Measurements from ENCODE around the gene HDAC7. TPM values are rescaled to one million over a fixed set of nuclear protein-coding genes. Genes with fewer than 3 reads are reported as not detected.

HDAC7 gene
- total RNA-seq, 1 experiment from 2014 or later: 17.2 TPM

DNA sequence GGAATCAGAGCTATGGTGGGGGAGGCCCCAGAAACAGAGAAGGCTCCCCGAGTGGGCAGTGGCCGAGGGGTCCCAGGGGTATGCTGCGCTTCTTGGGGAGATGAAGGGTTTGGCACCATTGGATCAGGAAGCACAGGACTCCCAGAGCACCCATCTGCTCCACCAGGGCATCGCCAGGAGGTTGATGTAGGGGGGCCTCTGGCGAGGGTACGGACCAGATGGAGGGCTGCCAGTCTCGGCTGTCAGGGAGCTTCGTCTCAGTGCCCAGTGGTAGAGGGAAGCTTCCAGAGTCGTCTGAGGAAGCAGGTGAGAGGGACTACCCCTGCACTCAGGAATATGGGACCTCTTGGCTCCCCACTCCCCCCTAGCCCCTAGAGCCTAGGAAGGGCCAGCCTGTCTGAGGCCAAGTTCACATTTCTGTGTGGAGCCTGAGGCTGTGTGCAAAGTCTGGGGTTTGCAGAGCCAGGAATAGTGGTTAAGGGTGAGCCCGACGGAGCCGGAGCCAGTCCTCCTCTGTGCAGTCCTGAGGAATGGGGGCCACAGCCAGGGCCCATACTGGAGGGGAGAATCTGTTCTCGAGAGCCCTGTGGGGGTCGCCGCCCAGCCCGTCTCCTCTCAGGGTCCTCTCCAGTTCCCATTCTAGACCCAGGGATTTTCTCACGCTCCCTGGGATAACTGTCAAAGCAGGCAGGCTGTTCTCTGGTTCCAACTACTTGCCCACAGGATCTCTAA lies 36.5 kb downstream of the HDAC7 start:
- no peak for DNase-seq (ENCODE audit: extremely low read depth, low read depth)

DNA sequence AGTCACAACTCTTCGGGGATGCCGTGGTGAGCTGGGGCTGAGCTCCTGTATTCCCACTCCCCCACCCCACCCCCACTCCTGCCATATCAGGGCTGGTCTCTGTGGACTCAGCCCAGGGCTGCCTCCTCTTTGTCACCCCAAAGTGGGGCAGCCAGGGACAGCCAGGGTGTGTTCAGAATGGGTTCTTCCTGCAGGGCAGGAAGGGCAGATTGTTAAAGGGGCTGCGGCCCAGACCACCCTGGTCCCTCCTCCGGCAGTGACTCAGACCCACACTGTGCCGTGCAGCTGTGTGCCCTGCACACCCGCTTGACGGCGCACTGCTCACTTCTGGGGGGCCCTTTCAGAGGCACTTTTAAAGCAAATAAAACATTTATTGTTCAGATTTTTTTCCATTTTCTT lies 37.3 kb downstream of the HDAC7 start:
- no peak for DNase-seq (ENCODE audit: extremely low read depth, low read depth)

DNA sequence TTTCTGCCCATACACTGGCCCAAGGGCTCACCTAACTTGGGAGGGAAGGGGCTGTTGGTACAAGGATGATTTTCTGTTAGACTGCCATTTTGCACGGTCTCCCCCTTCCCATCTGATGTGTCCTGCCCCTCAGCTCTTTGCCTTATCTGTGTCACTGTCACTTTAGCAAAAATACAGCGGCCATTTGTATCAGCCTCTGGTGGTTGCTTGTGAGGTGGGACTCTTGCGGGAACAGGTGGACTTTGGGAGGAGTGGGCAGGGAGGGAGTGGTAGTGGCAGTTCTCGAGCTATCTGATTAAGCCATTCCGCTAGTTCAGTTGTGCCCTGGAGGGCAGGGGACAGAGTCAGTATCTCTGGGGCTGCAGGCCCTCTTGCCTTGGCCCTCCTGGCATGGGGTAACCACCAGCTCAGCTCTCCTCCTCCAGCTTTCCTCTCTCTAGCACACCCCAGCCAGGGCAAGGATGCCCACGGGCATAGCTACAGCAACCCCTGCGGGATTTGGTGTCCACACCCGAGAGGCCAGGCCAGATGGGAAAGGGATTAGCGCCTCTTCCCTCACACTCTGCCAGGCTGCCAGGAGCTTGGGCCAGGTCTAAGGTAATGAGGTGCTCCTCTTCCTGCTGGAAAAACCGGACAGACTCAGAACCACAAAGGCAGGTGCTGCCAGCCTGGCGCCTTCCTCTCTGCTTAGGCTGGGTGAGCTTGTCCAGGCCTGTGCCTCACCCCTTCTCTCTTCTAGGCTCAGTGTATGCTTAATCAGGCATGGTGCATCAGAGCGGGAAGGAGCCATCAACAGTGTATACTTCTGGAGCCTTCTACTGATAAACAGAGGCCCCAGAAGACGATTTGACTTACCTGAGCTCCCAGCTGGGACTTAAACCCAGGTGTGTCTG lies 38.0 kb downstream of the HDAC7 start:
- no peak for DNase-seq (ENCODE audit: extremely low read depth, low read depth)

DNA sequence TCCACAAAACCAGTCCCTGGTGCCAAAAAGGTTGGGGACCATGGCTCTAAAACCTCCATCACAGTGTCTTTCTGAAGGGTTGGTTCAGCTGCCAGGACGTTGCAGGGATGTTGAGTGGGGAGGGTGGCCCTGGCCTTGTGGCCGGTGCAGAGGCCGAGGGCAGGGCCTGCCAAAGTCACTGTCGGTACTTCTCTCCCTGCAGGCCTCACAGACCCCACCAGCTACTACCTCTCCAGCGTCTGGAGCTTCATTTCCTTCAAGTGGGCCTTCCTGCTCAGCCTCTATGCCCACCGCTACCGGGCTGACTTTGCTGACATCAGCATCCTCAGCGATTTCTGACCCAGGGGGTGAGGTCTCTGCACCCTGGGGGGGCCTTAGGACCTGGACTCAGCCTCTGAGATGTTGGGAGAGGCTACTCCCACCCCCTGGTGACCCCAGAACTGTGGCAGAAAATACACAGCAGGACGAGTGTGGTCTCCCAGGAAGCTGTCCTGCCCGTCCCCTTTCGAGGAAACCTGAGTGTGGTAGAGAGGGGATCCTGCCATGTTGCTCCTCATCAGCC lies 39.7 kb downstream of the HDAC7 start:
- no peak for DNase-seq (ENCODE audit: extremely low read depth, low read depth)

DNA sequence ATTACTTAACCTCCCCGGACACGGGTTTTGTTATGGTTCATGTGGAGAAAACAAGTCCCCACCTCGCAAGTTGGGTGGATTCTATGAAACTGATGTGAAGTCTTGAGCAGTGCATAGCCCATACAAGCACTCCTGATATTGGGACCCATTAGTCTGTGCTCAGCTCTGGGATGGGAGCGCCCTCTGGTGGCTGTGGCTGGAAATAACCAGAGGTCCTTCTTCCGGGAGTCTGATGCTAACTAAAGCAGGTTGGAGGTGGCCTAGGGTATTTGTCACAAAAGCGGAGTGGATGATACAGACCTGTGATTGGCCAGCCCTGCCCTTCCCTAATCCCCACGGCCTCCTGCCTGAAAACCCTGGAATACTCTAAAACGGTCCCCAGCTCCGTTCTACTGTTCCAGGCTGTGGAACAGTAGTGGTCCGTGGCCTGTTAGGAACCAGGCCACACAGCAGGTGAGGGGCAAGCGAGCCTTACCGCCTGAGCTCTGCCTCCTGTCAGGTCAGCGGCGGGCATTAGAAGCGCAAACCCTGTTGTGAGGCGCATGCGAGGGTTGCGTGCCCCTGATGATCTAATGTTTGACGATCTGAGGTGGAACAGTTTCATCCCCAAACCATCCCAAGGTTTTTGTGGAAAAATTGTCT lies 40.3 kb downstream of the HDAC7 start:
- DNase-seq (ENCODE audit: extremely low read depth, low read depth): peak; percentile 87

DNA sequence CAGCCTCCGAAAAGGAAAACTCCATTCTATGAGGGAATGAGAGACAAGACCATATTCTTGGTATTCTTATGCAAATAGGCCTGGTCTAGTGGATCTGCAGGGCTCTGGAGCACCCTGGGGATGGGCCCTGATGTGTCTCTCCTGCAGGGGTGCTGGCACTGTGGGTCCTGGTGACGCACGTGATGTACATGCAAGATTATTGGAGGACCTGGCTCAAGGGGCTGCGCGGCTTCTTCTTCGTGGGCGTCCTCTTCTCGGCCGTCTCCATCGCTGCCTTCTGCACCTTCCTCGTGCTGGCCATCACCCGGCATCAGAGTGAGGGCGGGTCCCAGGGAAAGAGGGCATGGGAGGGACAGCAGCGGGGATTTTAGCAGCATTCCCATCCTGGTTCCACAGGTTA lies 40.8 kb downstream of the HDAC7 start:
- DNase-seq (ENCODE audit: extremely low read depth, low read depth): no peak

DNA sequence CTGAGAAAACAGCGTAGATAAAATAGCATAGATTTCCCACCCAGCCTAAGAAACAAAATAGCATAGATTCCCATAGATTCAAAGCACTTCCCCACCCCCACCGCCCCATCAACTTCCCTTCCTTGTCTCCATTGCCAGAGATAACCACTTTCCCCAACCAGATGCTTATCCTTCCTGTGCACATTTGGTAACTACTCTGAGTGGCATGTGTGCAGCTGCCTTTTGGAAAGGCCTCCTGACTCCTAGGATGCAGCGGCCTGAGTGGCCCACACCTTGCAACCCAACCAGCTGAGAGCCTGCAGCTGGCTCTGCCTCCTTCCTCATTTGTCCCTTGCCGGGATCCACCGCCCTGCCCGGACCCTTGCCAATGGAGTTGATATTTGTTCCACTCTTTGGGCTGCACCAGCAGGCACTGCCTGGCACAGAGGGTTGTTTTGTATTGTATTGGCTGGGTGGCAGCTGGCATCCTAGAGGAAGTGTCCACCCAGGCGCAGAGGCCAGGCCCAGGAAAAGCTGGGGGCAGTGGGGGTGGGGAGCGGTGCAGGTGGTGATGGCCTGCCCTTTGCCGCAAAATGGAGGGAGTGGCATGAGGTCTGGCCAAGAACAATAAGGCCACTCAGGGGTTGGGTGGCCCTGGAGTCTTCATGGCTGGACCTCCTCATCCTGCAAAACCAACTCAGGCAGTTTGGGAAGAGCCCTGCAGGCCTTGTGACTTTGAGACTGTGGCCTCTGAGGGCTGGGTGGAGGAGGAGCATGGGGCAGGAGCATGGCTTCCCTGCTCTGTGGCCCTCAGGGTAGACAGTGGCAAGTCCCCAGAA lies 41.8 kb downstream of the HDAC7 start:
- no peak for DNase-seq (ENCODE audit: extremely low read depth, low read depth)

DNA sequence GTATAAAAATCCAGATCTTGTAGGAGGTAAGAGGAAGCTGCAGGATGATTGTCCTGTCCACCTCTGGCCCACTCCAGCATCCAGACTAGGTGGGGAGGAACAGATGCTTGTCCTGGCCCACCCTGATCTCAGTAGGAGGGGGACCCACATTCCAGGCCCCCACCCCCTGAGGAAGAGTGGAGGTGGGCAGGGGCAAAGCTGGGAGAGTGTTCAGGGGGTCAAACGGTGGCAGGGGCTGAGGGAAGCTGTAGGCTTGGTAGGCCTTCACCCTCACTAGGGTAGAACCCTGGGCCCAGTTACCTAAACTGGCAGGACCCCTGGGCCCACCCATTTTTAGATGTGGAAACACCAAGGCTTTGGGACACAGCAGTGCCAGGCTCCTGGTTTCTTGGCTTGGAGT lies 42.6 kb downstream of the HDAC7 start:
- no peak for DNase-seq (ENCODE audit: extremely low read depth, low read depth)

DNA sequence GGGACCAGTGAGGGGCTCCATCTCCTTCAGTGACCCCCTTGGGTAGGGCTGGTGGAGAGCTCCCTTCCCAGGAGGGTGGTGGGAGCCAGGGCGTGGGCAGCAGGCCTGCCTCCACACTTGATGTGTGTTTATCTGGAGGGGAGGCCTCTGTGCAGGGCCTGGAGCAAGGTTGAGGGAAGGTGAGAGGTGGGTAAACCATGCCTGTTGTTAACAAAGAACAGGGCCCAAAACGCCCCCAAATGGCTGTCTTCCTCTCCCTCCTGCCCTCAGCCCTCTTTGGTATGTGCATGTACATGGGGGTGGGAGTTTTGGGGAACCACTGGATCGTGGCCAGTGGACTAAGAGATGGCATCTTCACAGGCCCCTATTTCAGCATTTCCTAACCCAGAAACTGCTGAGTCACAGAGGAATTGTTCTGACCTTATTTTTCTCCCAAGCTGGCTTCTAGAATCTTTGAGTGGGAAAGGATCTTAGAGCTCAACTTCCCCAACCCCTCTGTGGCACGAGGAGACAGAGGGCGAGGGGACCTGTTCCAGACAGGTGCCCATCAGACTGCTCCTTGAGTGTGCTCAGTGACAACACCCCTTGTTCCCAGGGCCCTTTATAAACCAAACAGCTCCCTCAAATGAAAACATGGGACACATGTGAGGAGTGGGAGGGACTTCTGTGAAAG lies 43.1 kb downstream of the HDAC7 start:
- no peak for DNase-seq (ENCODE audit: extremely low read depth, low read depth)

DNA sequence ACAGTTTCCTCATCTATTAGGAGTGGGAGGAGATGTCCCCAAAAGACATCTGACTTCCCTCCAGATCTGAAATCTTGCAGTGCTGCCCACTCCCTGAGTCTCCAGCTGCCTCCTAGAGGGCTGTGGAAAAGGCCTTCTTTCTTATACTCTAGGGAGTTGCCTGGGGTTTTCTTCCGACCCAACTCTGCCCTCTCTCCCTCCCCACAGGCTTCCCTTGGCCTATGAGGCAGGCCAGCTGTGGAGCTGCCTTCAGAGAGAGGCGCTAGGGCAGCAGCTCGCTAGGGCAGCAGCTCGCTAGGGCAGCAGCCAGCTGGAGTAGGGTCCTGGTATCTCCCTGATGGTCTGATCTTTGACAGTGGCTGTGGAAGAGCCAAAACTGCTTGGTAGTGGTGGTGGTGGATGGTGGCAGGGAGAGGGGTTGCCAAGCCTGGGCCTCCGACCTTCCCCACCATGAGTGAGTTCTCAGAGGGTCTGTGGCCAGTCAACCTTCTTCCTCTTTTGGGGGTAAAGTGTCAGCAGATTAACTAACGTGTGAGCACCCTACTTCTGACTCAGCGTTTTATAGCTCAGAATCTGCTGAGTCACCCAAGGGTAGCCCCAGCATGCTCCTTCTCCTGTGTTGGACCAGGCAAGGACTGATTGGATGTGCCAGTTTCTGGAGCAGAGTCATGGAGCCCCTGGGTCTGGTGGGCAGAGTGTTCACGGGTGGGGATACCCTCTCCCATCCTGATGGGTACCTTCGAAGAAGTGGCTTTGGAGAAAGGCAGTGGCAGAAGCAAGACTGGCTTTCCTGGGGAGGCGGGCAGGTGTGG lies 44.4 kb downstream of the HDAC7 start:
- no peak for DNase-seq (ENCODE audit: extremely low read depth, low read depth)

DNA sequence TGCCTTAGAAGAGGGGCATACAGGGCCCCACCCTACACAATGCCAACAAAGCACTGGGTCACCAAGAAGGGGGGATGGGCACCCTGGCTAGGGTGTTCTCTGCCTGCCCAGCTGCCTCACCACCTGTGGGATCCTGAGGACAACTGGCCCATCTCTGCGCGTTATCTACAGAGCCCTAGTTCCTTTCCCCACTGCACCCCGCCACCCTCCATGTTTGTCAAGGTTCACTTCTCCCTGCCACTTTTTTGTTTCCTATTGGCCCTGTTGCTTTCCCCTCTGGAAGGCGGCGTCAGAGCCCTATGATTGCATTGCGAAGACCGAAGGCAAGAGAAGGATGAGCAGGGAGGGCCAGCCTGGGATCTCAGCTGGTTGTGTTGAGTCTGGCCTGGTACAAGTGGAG lies 45.0 kb downstream of the HDAC7 start:
- no peak for DNase-seq (ENCODE audit: extremely low read depth, low read depth)

DNA sequence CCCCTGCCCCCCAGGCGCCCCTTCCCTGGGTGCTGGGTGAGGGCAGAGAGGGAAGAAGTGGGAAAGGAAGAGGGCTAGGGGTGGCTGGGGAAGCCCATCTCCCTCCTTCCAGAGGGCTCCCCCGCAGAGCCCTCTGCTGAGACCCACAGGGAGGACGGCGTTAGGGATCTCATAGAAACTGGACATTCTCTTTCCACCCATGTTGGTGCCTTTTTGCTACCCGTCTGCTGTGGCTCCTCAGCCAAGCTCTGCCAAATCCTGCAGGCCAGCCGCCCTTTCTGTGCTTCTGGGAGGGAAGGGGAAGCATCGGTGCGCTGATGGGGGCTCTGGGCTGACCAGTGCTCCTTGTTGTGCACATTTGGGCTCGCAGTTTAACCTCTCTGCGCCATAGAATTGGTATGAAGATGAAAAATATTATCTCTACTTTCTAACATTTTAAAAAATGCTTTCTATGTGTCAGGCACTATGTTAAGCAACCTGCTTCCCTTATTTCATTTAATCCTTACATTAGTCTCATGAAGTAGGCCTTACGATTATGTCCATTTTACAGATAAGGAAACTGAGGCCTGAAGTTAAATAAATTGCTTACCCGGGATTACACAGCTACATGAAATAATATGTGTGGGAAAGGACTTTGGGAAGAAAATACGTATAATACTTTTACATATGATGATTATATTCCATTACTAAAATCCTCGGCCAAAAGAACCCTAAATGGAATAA lies 45.7 kb downstream of the HDAC7 start:
- DNase-seq (ENCODE audit: extremely low read depth, low read depth): no peak

DNA sequence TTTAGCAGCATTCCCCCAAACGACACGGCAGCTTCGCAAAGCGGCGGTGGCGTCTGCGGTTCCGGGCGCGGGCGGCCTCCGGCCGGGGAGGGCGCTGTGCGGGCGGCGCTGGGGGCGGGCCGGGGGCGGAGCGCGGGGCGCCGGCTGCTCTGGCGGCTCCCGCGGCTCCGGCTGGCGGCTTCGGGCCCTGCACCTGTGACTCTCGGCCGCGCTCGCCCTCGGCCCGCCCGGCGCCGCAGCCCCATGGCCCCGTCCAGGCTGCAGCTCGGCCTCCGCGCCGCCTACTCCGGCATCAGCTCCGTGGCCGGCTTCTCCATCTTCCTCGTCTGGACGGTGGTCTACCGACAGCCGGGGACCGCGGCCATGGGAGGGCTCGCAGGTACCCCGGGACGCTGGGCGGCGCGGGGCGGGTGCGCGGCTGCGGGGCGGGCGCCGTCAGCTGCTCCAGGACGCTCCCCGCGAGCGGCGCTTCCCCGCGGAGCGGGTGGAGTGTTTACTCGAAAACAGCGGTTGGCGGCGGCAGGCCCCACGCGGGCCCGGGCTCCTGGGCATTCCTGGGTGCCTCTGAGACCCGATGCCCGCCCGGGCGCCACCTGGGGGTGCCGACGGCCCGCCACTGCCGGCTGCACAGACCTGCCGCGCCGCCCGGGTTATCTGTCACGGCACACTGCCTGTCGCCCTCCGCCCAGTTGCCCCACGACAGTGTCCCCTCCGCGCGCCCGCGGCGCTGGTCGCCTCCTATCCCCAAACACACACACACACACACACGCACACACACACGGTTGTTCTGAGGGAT lies 46.4 kb downstream of the HDAC7 start, which contains the start of gene SLC48A1:
SLC48A1 (plus strand) TSS at position 177 of the 796 bp plus-strand sequence; CDS start at position 244, 67 bp downstream.
- no peak for DNase-seq (ENCODE audit: extremely low read depth, low read depth)

DNA sequence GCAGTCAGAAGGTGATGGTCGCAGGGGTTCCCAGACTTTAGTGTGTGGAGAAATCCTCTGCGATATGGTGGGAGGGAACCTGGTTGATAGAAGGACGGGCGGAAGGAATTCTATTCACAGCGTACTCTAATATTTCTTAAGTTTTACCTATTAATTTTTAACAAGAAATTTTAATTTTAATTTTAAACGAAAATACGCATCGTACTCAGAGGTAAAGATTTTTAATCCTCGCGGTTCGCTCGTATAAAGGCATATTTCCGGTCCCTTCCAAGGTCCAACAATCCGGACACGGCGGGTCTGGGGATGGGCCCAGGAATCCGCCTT lies 47.0 kb downstream of the HDAC7 start:
- DNase-seq (ENCODE audit: extremely low read depth, low read depth): no peak

DNA sequence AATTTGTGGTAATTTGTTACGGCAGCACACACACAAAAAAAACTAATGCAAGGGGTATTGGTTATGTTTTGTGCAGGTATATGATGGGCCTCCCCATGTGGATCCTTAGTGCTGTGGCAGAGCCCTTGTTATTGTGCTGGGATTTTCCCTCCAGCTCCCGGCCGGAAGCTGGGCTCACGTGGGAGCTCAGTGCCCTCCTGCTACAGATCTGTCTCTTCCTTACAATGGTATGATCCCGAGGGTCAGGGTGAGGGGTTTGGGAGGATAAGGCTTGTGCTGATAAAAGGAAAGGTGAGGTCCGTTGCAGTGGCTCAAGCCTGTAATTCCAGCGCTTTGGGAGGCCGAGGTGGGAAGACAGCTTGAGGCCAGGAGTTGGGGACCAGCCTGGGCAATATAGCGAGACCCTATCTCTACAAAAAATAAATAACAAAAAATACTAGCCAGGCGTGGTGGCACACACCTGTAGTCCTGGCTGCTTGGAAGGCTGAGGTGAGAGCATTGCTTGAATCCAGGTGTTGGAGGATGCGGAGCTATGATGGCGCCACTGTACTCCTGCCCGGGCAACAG lies 47.5 kb downstream of the HDAC7 start:
- no peak for DNase-seq (ENCODE audit: extremely low read depth, low read depth)

DNA sequence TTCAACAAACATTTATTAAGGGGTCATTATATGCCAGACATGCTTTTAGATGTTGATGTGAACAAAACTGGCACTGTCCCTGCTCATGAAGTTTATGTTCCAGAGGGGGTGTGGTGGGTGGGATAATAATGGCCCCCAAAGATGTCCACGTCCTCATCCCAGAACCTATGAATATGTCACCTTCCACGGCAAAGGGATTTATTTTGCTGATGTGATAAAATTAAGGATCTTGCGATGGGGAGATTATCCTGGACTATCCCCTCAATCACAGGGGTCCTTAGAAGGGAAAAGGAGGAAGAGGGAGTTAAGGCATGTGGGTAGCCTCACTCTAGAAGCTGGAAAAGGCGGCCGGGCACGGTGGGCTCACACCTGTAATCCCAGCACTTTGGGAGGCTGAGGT lies 48.4 kb downstream of the HDAC7 start:
- no peak for DNase-seq (ENCODE audit: extremely low read depth, low read depth)

DNA sequence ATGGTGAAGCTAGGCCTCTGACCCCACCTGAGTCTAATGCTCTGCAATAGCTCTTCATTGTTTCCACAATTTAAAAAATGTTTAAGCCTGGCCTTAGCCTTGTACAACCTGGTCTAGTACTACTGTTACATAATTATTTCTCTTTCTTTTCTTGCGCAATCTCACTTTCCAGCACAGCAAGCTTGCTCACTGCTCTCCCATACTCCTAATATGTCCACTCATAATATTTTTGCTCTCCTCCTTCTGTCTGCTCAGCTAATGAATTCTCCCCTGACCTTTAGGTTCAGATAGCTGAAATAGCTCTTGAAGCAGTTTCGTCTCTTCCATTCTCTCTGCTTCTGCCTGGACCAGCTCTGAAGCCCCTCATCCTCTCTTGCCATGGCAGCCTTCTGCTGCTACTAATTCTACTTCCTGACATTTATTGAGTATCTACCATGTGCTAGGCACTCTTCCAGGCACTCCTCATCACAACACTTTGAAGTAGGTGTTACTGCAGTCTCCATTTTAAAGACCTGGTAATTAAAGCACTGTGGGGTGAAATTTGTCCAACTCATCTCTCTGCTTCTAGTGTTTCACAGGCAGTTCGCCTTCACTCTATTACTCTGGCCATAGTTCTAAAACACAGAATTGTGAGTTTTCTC lies 49.5 kb downstream of the HDAC7 start:
- DNase-seq (ENCODE audit: extremely low read depth, low read depth): no peak

Data from NCI-H460 (cell line).